HG03378 (cell line): Measurements from ENCODE around the gene ZNF57.
A peak's percentile ranks its signal among the peaks of the same experiment; 100 is the strongest.
"Not testable (repeated sequence)": the region's sequence is repeated elsewhere in the genome, so short reads cannot be mapped to it uniquely, and the experiment has no call there.

Experiments
- ATAC-seq: cut with Tn5 transposase; IDR thresholded peaks from one replicate; pipeline ENCODE4 v1.9.1; 2021; ENCODE audit warnings: mild to moderate bottlenecking, moderate library complexity; ENCODE audit not compliant: unreplicated experiment

ZNF57 gene

GRCh38 chr19:2950286-2951124 lies 49.8 kb downstream of the ZNF57 start:
- ATAC-seq: peak; percentile 85

DNA sequence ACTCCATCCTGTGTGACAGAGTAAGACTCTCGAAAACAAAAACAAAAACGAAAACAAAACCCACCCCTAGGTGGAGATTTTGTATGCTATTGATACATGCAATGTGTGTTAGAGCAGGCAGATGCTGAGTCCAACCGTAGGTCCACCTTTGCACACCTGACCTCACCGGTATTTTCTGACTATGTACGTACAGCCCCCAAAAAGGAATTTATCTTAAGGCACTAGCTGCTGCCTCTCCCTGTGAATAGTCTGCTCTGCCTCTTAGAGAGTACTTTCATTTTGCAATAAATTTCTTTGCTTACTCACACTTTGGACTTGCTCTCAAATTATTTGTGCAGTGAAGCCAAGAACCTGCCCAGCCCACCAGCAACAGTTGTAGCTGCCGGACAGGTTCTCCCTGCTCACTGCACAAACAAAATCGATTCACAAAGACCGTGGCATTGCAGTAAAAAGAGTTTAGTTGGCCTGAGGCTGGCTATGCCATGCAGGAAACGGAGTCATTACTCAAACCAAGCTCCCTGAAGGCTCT lies 52.3 kb downstream of the ZNF57 start:
- ATAC-seq: no peak

DNA sequence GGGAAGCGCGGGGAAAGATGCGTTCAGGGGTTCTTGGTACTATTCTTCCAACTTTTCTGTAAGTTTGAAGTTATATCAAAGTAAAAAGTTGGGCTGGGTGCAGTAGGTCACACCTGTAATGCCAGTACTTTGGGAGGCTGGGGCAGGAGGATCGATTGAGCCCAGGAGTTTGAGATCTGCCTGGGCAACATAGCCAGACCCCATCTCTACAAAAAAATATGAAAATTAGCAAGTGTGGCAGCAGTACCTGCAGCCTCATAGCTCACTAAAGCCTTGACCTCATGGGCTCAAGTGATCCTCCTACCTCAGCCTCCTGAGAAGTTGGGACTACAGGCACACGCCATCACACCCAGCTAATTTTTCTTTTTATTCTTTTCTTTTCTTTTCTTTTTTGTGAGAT lies 56.4 kb downstream of the ZNF57 start:
- no peak for ATAC-seq

- ATAC-seq: no peak
These were observed 59.4 kb downstream of the ZNF57 start for GRCh38 chr19:2960120-2960519.

DNA sequence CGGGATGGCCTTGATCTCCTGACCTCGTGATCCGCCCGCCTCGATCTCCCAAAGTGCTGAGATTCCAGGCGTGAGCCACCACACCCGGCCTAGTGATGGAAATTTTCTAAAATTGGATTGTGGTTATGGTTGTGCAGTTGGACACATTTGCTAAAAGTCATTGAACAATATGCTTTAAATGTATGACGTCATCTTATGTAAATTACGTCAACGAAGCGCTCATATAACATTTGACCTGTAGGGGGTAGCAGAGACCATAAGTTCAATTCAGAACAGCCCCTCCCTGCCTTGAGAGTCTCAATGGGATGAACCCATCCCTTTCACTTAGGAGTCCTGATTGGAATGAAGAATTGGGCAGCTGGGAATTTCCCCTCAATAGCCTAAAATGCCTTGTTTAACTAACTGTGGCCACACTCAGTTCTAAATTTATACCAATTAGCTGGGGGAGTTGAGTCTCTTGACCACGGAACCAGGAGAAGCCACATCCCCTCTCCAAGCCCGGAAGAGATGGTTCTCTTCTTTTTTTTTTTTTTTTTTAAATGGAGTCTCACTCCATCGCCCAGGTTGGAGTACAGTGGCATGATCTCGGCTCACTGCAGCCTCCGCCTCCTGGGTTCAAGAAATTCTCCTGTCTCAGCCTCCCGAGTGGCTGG lies 61.4 kb downstream of the ZNF57 start:
- ATAC-seq: no peak

DNA sequence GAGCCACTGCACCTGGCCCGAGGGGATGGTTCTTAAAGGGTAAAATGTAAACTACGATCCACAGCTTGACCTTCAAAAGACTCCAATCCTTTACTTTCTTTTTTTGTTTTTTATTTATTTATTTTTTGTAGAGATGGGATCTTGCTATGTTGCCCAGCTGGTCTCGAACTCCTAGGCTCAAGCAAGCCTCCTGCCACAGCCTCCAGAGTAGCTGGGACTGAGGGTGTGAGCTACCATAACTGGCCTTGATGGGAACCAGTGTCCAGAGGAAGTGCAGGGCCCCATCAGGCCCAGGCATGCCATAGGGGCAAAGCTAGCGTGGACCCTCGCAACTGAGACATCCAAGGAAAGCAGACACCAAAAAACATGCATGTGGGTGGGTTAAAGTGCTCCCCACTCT lies 62.4 kb downstream of the ZNF57 start:
- ATAC-seq: no peak

DNA sequence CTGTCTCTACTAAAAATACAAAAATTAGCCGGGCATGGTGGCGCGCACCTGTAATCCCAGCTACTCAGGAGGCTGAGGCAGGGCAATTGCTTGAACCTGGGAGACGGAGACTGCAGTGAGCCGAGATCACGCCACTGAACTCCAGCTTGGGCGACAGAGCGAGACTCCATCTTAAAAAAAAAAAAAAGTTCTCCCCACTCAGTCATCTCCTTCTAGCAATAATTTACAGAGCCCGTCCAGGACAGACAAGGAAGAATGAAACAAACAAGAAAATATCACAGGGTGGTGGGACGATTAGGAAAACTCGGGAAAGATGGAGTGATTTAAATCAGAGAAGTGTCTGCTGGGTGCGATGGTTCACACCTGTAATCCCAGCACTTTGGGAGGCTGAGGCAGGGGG lies 62.9 kb downstream of the ZNF57 start:
- not testable (repeated sequence) for ATAC-seq

DNA sequence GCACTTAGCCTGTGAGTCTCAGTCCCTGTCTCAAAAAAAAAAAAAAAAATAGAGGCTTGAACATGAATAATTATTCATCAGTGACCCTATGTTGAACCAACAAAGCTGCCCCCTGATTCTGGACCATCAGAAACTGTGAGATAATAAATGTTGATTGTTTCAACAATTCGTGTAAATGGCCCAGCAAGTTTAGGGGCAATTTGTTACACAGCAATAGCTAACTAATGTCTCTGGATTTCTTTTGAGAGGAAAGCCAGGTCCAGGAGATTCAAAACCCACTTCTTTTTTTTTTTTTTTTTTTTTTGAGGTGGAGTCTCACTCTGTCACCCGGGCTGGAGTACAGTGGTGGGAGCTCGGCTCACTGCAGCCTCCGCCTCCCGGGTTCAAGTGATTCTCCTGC lies 64.1 kb downstream of the ZNF57 start:
- no peak for ATAC-seq

- ATAC-seq: no peak
These were observed 67.2 kb downstream of the ZNF57 start for GRCh38 chr19:2967972-2968371.
